ENCODE data around the gene DGKI. TPM values are rescaled to one million over a fixed set of nuclear protein-coding genes. Genes with fewer than 3 reads are reported as not detected.

The DGKI gene
- total and polyA plus RNA-seq, 9 of the 15 experiments (the other 6 are each of a cell fraction or from before 2014, with no cell fraction given): 0.11 to 0.54 (median 0.15) TPM; not detected in 5

- no peak for DNase-seq (ENCODE audit: extremely low read depth in 1 of 4, low spot score in 3 of 4)
- BruUV-seq (replicated peaks): no TSS peak
- Histone ChIP-seq H3K9ac (ENCODE audit: insufficient read depth in 1 of 2, low read depth in 2 of 2, low read length in 2 of 2) (no peak overlapping the region), H3K4me3 (no peak overlapping the region), H3K27me3 (ENCODE audit: control insufficient read depth in 2 of 2, insufficient read depth in 2 of 2, low read length in 2 of 2) (no peaks in the 10 kb centered on the region), H3K9me1 (ENCODE audit: control insufficient read depth, insufficient read depth, low read length) (no peaks in the 10 kb centered on the region), H3K36me3 (ENCODE audit: control insufficient read depth, insufficient read depth, low read length) (no peaks in the 10 kb centered on the region), H3K4me1 (replicated peaks in 1 of 2; ENCODE audit: control insufficient read depth in 2 of 2, insufficient read depth in 2 of 2, low read length in 2 of 2) (no peaks in the 10 kb centered on the region), H3K9me3 (replicated peaks; ENCODE audit: control insufficient read depth, insufficient read depth, low read depth, low read length) (no peaks in the 10 kb centered on the region), H4K20me1 (replicated peaks; ENCODE audit: control insufficient read depth, insufficient read depth, low read length) (no peaks in the 10 kb centered on the region), H3K4me2 (ENCODE audit: insufficient read depth, low read length) (no peak overlapping the region), H3K27ac (ENCODE audit: extremely low read depth, low read depth, low read length) (no peak overlapping the region), H2AFZ (ENCODE audit: low read depth, low read length) (no peak overlapping the region), H3K79me2 (ENCODE audit: control insufficient read depth, insufficient read depth, low read length) (no peaks in the 10 kb centered on the region)
- no peak for TF ChIP-seq DMBX1 (CRISPR knock-in tag; IDR thresholded peaks at IDR 0.05; ENCODE audit: borderline replicate concordance)
- no peak for TF ChIP-seq RBM25 (IDR thresholded peaks at IDR 0.05; ENCODE audit: low read depth, low read length, severe bottlenecking)
- TF ChIP-seq ZNF584 (CRISPR knock-in tag; IDR thresholded peaks at IDR 0.05; ENCODE audit: low read depth): no peak
- TF ChIP-seq HNRNPLL (IDR thresholded peaks at IDR 0.05; ENCODE audit: low read depth, low read length, poor library complexity, severe bottlenecking): no peak
- no peak for TF ChIP-seq E2F6 (IDR thresholded peaks at IDR 0.05; ENCODE audit: borderline replicate concordance in 1 of 2, extremely low read depth in 1 of 2, insufficient read depth in 1 of 2, insufficient read length in 1 of 2, low read depth in 1 of 2, low read length in 1 of 2, poor library complexity in 1 of 2, severe bottlenecking in 1 of 2)
- no peak for TF ChIP-seq KLF10 (CRISPR knock-in tag; IDR thresholded peaks at IDR 0.05)
- no peak for TF ChIP-seq ZNF609 (CRISPR knock-in tag; IDR thresholded peaks at IDR 0.05; ENCODE audit: borderline replicate concordance)
- TF ChIP-seq ZNF57 (CRISPR knock-in tag; IDR thresholded peaks at IDR 0.05): no peak
- ChIA-PET POLR2A (interaction anchor here (1.2 kb wide), 1 partner anchor 9 kb away, joined by 3 read pairs; no protein-coding TSS in a partner anchor), CTCF (ENCODE audit: low intra/inter-chr PET ratio) (no interaction called here)
- WGBS (ENCODE audit: insufficient coverage, low coverage, missing lambda C conversion rate): 0% methylated on average over 1 of the region's 1 CpG
- FAIRE-seq: no peak
- ATAC-seq: no peak
- intact Hi-C loops (cut with micrococcal nuclease) (no loop called here), in situ Hi-C loops (cut with MboI) (no loop called here)
Measured at GRCh38 chr7:137704723-137705122, 142.1 kb downstream of the DGKI start.
